Stomach (tissue), 4 donors: ENCODE measurements around the gene ZNF667.

Source experiments
- EP300 ChIP-seq: sonication (generic); formaldehyde crosslinking; IDR thresholded peaks from one replicate; pipeline ENCODE4 v1.6.1; 2017; ENCODE audit warnings: antibody characterized with exemption
- POLR2AphosphoS5 ChIP-seq, 3 donors: sonication (generic); formaldehyde crosslinking; IDR thresholded peaks; one replicate each; pipeline ENCODE4 v1.6.1; 2016; ENCODE audit warnings: antibody characterized with exemption in 3 of 3
- TF ChIP-seq, protein P1 (sequence below), 7 experiments: fragments of 450-650 bp in 4 of 7; fragments of 200-600 bp in 3 of 7; sonication (generic) in 3 of 7; IDR thresholded peaks; one replicate each; pipeline ENCODE4 v1.5.1; 2016 to 2019; ENCODE audit warnings: antibody characterized with exemption in 7 of 7, control low read depth in 2 of 7, mild to moderate bottlenecking in 1 of 7

DNA sequence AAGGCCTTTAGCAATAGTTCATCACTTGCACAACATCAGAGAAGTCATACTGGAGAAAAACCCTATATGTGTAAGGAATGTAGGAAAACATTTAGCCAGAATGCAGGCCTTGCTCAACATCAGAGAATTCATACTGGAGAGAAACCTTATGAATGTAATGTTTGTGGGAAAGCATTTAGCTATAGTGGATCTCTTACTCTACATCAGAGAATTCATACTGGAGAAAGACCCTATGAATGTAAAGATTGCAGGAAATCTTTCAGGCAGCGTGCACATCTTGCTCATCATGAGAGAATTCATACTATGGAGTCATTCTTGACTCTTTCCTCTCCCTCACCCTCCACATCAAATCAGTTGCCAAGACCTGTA is 53.2 kb downstream of the ZNF667 start:
- TF ChIP-seq POLR2AphosphoS5 (IDR thresholded peaks at IDR 0.05) (no peak), EP300 (no peak)
- TF ChIP-seq, protein P1, sequence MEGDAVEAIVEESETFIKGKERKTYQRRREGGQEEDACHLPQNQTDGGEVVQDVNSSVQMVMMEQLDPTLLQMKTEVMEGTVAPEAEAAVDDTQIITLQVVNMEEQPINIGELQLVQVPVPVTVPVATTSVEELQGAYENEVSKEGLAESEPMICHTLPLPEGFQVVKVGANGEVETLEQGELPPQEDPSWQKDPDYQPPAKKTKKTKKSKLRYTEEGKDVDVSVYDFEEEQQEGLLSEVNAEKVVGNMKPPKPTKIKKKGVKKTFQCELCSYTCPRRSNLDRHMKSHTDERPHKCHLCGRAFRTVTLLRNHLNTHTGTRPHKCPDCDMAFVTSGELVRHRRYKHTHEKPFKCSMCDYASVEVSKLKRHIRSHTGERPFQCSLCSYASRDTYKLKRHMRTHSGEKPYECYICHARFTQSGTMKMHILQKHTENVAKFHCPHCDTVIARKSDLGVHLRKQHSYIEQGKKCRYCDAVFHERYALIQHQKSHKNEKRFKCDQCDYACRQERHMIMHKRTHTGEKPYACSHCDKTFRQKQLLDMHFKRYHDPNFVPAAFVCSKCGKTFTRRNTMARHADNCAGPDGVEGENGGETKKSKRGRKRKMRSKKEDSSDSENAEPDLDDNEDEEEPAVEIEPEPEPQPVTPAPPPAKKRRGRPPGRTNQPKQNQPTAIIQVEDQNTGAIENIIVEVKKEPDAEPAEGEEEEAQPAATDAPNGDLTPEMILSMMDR (IDR thresholded peaks at IDR 0.05) = no peak
